Fibroblast of villous mesenchyme (primary cell): ENCODE results near the gene TLR1. TPM values are rescaled to one million over a fixed set of nuclear protein-coding genes. Genes with fewer than 3 reads are reported as not detected.

Experiments
- DNase-seq: peaks from one replicate; pipeline ENCODE4 v3.0.0-alpha.2; 2010; ENCODE audit warnings: low read depth
- H3K4me3 ChIP-seq: 2 replicates; pipeline ENCODE4 v1.5.1; 2011; ENCODE audit warnings: low read depth, mild to moderate bottlenecking, low read length
- CTCF ChIP-seq: IDR thresholded peaks from 2 replicates; pipeline ENCODE4 v1.5.1; 2012; ENCODE audit warnings: low read depth, mild to moderate bottlenecking, low read length; ENCODE audit not compliant: insufficient read depth
- small RNA-seq: library from RNA; depleted of rRNA; stranded (forward); fragments of <200 nt; gene quantifications from one replicate; pipeline ENCODE3, GENCODE V24; 2012
- total RNA-seq: library from RNA; depleted of rRNA; stranded (reverse); fragments of >200 nt; gene quantifications from 2 replicates; pipeline ENCODE4 v1.2.3, GENCODE V29; 2012

TLR1 gene
- total RNA-seq, 1 donor: 0.86 TPM

- peak; percentile 97 for DNase-seq
- no peak overlapping the region for H3K4me3 ChIP-seq
- TF ChIP-seq CTCF: no peak
These were observed 51.4 kb downstream of the TLR1 start for GRCh38 chr4:38752941-38753806.

GRCh38 chr4:38752372-38752940 lies 52.1 kb downstream of the TLR1 start:
- TF ChIP-seq CTCF: no peak
- peak; percentile 70 for DNase-seq
- peak overlapping the region; percentile 9 for H3K4me3 ChIP-seq

DNA sequence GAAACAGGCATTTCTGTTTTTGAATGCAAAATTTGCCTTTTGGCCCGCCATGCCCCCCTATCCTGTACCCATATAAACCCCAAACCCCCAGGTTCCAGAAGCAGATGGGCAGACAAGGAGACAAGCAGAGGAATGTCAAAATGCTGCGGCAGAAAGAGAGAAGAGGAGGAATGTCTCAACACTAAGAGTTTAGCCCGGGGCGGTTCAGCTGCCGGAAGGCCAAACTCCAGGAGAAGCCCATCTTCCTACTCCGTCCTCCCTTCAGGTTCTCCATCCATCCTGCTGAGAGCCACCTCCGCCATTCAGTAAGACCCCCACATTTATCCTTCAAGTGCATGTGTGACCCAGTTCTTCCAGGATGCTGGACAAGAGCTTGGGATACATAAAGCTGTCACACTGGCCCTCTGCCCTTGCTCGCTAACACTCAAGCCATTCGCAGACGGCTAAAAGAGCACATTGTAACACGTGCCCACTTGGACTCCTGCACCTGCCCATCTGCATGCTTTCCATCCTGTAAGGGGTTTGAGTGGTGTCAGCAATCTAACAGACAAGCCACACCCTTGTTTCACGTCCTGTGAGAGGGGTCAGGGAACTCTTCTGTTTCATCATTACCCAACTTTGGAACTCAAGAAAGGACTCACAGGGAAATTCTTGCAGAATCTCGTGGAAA lies 53.1 kb downstream of the TLR1 start:
- H3K4me3 ChIP-seq: no peak overlapping the region
- no peak for DNase-seq
- TF ChIP-seq CTCF: no peak

- no peak for TF ChIP-seq CTCF
- no peak overlapping the region for H3K4me3 ChIP-seq
- DNase-seq: no peak
These were observed 55.3 kb downstream of the TLR1 start for GRCh38 chr4:38749336-38749735.

GRCh38 chr4:38747629-38748028 lies 57.0 kb downstream of the TLR1 start:
- TF ChIP-seq CTCF: no peak
- no peak overlapping the region for H3K4me3 ChIP-seq
- DNase-seq: no peak

Small RNA genes lying within 50 kb of the gene (small RNA-seq; reads per million reads assigned to genes)
- not detected for gene RNA5SP158

Other genes starting within 250 kb of the TLR1 start
- 22.2 and 24.2 TPM in 2 replicates for gene KLF3, start 140.6 kb downstream of the TLR1 start, total RNA-seq
- not detected in 2 replicates for gene TLR10, start 21.8 kb downstream of the TLR1 start, total RNA-seq
- gene TLR6, start 52.0 kb upstream of the TLR1 start, total RNA-seq: 2.3 and 3.0 TPM in 2 replicates
- 426 and 471 TPM in 2 replicates for gene FAM114A1, start 63.0 kb upstream of the TLR1 start, total RNA-seq
- under 0.01 TPM in 1 of 2 replicates, not detected in the other for gene TMEM156, start 227.6 kb upstream of the TLR1 start, total RNA-seq